AG09319 (cell line): ENCODE results near the gene ITGA2.
"Not testable (repeated sequence)": the region's sequence is repeated elsewhere in the genome, so short reads cannot be mapped to it uniquely, and the experiment has no call there.

Source experiments
- DNase-seq: peaks from one replicate; pipeline ENCODE4 v3.0.0-alpha.2; 2010; ENCODE audit warnings: low read depth; ENCODE audit errors: extremely low read depth
- TF ChIP-seq, protein P1 (sequence below): IDR thresholded peaks from 2 replicates; pipeline ENCODE4 v1.5.1; 2011; ENCODE audit warnings: low read depth, mild to moderate bottlenecking, inconsistent platforms, low read length, moderate library complexity

The ITGA2 gene

DNA sequence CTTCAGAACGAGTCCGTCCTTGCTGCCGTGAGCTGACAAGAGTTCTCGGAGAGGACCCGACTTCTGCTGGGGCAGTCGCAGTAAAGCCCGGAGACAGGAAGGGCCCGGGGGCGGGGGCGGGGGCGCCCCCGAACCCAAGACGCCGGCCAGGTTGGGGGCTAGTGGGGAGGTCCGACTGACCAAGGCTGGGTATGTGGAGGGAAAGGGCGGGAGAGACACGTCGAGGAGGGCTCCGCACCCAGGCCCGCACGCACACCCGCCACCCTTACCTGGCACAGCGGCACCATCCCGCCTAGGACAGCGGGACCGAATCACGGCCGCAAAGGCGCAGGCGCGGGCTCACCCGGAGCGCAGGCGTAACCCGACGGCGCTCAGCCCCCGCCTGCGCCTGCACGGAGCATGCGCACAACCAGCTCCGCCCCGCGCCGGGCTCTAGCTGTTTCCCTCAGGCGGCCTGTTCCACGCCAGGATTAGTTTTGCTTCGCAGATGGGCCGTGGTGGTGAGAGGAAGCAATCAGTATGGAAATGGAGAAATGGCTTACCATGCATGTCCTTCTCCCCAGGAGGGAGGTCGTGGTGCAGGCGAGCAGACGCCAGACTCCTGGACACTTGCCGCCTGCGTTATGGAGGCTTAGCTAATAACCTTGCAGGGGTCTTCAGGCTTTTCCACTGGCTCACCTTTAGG lies 120.4 kb downstream of the ITGA2 start, which contains the start of gene MOCS2:
Gene MOCS2 (minus strand): TSS at position 315 of the 685 bp plus-strand sequence. CDS start 2,583 bp downstream, outside the sequence.
- DNase-seq: peak; percentile 78
- TF ChIP-seq, protein P1, sequence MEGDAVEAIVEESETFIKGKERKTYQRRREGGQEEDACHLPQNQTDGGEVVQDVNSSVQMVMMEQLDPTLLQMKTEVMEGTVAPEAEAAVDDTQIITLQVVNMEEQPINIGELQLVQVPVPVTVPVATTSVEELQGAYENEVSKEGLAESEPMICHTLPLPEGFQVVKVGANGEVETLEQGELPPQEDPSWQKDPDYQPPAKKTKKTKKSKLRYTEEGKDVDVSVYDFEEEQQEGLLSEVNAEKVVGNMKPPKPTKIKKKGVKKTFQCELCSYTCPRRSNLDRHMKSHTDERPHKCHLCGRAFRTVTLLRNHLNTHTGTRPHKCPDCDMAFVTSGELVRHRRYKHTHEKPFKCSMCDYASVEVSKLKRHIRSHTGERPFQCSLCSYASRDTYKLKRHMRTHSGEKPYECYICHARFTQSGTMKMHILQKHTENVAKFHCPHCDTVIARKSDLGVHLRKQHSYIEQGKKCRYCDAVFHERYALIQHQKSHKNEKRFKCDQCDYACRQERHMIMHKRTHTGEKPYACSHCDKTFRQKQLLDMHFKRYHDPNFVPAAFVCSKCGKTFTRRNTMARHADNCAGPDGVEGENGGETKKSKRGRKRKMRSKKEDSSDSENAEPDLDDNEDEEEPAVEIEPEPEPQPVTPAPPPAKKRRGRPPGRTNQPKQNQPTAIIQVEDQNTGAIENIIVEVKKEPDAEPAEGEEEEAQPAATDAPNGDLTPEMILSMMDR: no peak

DNA sequence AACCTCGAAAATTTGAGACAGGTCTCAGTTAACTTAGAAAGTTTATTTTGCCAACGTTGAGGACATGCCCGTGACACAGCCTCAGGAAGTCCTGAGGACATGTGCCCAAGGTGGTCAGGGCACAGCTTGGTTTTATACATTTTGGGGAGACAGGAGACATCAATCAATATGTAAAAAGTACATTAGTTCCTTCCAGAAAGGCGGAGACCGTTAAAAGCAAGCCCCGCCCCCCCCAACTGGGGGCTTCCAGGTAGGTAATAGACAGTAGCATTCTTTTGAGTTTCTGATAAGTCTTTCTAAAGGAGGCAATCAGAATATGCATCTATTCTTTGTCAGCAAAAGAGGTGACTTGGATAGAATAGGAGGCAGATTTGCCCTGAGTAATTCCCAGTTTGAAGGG lies 121.0 kb downstream of the ITGA2 start:
- TF ChIP-seq, protein P1: no peak
- no peak for DNase-seq

DNA sequence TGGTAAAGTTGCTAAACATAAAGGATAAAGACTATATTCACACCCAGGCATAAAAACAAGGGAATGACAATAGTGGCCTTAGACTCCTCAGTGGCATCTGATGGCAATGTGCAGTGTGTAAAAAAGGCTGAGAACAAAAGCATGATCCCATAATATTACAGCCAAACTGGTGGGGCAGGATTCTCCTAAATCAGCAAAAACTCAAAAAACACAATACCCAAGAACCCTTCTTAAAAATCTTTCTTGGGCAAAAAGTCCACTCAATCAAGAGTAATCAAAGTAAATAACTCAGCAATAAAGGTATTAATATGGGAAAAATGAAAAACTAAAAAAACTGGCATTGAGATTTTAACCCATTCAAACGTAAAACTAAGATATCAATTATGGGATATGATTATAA lies 122.0 kb downstream of the ITGA2 start:
- no peak for DNase-seq
- TF ChIP-seq, protein P1: no peak

DNA sequence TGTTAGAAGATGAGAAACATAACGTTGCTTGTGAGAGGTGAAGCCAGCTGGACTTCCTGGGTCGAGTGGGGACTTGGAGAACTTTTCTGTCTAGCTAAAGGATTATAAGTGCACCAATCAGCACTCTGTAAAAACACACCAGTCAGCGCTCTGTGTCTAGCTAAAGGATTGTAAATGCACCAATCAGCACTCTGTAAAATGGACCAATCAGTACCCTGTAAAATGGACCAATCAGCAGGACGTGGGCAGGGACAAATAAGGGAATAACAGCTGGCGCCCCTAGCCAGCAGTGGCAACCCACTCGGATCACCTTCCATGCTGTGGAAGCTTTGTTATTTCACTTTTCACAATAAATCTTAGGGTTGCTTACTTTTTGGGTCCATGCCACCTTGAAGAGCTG lies 123.2 kb downstream of the ITGA2 start:
- DNase-seq: not testable (repeated sequence)

DNA sequence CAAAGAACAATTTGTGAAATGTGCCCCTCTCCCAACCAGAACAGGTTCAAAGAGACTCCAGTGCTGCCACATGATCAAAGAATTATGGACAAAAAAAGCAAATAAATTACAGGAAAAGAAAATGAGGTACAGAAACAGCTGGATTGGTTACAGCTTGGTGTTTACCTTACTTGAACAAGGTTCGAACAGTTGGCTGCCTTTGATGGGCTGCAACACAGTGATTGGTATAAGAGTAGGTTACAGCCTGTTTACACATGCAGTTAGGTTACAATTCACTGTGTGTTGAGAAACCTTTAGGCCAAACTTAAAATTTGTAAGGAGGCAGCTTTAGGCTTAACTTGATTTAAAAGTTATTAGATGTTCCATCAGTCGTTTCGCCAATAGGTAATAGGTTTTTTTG lies 123.8 kb downstream of the ITGA2 start:
- DNase-seq: no peak

DNA sequence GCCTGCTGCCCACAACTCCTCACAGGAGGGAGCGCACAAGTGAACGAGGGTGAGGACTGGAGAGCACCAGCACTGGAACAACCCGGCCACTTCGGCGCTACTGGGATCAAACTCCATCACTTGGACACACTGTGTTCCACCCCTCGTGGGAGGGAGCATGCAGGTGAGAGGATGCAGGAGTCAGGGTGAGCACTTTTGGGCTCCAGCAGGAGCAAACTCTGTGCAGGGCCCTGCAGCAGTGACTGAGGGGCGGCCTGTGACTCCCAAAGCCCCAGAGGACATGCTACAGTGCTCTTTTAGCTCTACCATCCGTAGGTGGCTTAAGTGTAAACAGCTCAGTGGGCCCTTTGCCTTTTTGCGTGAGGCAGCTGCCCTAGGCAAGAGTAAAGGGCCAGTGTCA lies 124.8 kb downstream of the ITGA2 start:
- DNase-seq: no peak
- TF ChIP-seq, protein P1: no peak

More for the DNA sequence above, 123.8 kb downstream of the ITGA2 start:
- TF ChIP-seq, protein P1: no peak

DNA sequence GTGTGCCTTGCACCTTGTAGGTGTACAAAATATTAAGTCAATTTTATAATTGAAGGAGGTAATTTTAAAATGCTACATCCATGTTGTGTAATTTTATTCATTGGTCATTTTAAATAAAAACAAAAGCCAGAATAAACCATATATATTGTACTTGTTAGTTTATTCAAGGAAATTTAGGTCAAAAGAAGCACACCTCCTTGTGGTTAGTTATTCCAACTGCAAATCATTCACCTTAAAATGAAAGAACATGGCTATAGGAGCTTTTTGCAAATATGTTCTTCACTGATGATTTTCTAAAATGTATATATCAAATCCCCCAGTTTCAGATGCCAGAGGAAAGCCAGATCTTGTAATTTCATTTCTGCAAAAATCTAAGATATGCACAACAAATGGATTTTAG lies 125.8 kb downstream of the ITGA2 start:
- TF ChIP-seq, protein P1: peak; percentile 19
- no peak for DNase-seq

DNA sequence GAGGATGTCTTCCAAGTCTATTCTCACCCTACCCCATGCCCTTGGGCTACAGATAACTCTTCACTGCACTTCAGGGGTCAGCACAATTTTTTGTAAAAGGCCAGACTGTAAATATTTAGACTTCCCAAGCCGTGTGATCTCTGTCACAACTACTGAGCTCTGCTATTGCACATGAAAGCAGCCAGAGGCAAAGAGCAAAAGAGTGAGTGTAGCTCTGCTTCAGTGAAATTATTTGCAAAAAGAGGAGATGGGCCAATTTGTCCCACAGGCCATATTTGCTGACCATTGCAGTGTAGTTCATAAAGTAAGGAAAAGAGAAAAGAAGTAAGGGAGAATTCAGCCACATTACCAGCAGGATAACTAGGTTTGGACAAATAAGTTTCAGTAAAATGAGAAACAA lies 127.4 kb downstream of the ITGA2 start:
- TF ChIP-seq, protein P1: no peak

More for the DNA sequence above, 127.4 kb downstream of the ITGA2 start:
- DNase-seq: no peak
